Colonic mucosa (tissue), 4 donors: ENCODE data around the gene PTK6. TPM values are rescaled to one million over a fixed set of nuclear protein-coding genes. Genes with fewer than 3 reads are reported as not detected.

ENCODE experiments used
- DNase-seq: peaks from one replicate; pipeline ENCODE4 v3.0.0-alpha.2; 2020
- H3K27ac ChIP-seq: fragments of 200-600 bp; one replicate; pipeline ENCODE4 v1.8.0; 2021
- H3K27me3 ChIP-seq: fragments of 200-600 bp; one replicate; pipeline ENCODE4 v1.8.0; 2021
- H3K36me3 ChIP-seq: fragments of 200-600 bp; one replicate; pipeline ENCODE4 v1.8.0; 2021
- H3K4me1 ChIP-seq: fragments of 200-600 bp; one replicate; pipeline ENCODE4 v1.8.0; 2021; ENCODE audit warnings: mild to moderate bottlenecking
- H3K4me3 ChIP-seq: fragments of 200-600 bp; one replicate; pipeline ENCODE4 v1.8.0; 2021
- H3K9ac ChIP-seq, 2 donors: one replicate each; pipeline ENCODE4 v1.7.0; 2013; ENCODE audit warnings: control low read depth in 2 of 2, low read depth in 2 of 2, low read length in 2 of 2
- H3K9me3 ChIP-seq: fragments of 200-600 bp; one replicate; pipeline ENCODE4 v1.8.0; 2021
- intact Hi-C: fragments of 100-400 bp; cut with DNase I; formaldehyde crosslinking; loops from one replicate; pipeline ENCODE4 v1.14.1; 2022
- total RNA-seq, 2 donors: library from RNA; stranded (reverse); fragmentation: NEBNext Ultra II Directional in 1 of 2; extraction: Animal tissue kit (Norgen Biotek cat#: 25700) in 1 of 2; gene quantifications; one replicate each; pipeline ENCODE4 v1.2.1, GENCODE V29; 2021
- TF ChIP-seq, protein P1 (sequence below): fragments of 200-600 bp; IDR thresholded peaks from one replicate; pipeline ENCODE4 v1.8.0; 2022; ENCODE audit warnings: antibody characterized with exemption, mild to moderate bottlenecking
- donor health status: healthy.
- donor health status: DM: no; HTN: no; CAD: no.
- donor health status: DM: no; HTN: no; CAD: no.

PTK6 gene
- total RNA-seq, 2 donors from 2014 or later: 69.0 to 91.1 TPM

DNA sequence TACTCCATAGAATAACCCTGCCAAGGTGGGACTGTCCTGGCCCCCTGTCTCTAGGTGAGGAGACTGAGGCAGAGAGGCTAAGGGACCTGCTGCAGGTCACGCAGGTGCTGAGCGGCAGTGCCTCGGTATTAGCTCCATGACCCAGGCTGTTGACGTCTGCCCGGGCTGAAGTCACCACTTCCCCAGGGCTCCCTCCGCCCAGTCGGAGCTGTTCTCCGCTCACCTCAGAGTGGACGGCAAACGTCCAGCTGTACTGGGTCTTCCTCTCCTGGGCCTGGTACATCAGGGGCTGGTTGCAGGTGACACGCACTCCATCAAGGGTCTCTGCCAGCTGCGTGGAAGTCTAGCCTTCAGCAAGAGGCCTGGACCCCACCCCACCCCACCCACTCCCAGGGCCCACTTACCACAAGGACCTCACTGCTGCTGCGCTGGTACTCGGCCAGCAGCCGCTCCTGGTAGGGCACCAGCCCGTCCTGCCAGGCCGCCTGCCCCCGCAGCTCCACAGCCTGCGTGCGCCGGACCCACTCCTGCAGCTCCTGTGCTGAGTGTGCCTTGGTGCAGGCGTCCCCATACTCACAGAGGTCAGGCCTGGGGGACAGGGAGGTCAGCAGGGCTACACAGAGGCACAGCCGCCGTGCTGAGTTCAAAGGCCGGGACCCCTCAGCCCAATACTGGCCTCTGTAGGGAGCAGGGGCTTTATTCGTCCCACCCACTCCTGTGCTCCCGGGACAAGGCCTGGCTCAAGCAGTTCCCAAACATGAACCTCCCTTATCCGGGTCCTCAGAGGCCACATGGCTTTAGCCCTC is 33.3 kb upstream of the PTK6 start:
- no peak for DNase-seq
- intact Hi-C loops: no loop called here
- H3K36me3 ChIP-seq: no peaks in the 10 kb centered on the region

DNA sequence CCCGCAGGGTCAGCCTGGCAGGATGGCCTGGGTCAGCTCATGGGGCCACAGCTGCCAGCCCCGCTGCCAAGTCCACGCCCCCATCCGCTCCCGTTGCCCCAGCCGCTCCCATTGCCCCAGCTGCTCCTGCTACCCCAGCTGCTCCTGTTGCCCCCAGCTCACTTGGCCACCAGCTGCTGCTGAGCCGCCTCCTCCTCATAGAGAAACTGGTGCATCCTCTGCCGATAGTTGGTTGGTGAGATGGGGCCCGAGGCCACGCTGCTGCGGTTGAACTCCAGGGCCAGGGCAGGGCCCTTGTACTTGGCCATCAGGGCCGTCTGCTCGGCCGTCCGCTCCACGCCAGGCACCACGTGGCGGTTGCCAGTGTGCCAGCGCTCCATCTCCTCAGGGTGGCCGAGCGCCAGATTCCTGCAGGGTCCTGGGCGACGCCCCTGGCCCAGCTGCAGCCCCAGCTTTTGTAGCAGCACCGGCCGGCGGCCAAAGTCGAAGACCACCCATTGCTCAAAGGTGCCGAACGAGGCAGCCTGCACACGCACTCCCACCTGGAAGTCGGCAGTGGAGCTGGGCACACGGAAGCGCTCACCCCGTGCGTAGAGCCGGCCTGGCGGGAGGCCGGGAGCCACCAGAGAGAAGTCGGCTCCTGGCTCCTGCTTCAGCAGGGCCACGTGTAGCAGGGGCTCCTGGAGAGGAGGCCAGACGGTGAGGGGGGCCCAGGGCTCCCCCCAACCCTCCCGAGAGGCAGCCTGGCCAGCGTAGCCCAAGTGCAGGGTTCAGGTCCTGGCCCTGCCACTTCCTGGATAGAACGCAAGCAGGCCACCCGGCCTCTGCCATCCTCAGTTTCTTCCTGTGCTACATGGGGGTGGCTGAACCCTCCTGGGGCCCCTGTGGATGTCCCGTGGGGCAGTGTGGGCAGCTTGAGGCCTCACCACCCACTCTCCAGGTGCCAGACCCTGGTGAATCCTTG is 32.1 kb upstream of the PTK6 start:
- Histone ChIP-seq H3K36me3 (no peaks in the 10 kb centered on the region), H3K4me3 (no peak overlapping the region), H3K9ac (no peak overlapping the region), H3K9me3 (no peaks in the 10 kb centered on the region), H3K27me3 (no peaks in the 10 kb centered on the region), H3K4me1 (peaks cover 6% of the 10 kb centered on the region), H3K27ac (no peak overlapping the region)
- no peak for DNase-seq
- intact Hi-C loops: no loop called here
- TF ChIP-seq, protein P1, sequence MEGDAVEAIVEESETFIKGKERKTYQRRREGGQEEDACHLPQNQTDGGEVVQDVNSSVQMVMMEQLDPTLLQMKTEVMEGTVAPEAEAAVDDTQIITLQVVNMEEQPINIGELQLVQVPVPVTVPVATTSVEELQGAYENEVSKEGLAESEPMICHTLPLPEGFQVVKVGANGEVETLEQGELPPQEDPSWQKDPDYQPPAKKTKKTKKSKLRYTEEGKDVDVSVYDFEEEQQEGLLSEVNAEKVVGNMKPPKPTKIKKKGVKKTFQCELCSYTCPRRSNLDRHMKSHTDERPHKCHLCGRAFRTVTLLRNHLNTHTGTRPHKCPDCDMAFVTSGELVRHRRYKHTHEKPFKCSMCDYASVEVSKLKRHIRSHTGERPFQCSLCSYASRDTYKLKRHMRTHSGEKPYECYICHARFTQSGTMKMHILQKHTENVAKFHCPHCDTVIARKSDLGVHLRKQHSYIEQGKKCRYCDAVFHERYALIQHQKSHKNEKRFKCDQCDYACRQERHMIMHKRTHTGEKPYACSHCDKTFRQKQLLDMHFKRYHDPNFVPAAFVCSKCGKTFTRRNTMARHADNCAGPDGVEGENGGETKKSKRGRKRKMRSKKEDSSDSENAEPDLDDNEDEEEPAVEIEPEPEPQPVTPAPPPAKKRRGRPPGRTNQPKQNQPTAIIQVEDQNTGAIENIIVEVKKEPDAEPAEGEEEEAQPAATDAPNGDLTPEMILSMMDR: no peak

More for the DNA sequence above, 33.3 kb upstream of the PTK6 start:
- Histone ChIP-seq H3K27ac (no peak overlapping the region), H3K9me3 (no peaks in the 10 kb centered on the region), H3K27me3 (no peaks in the 10 kb centered on the region), H3K4me3 (no peak overlapping the region), H3K9ac (no peak overlapping the region), H3K4me1 (peaks cover 9% of the 10 kb centered on the region)
- TF ChIP-seq, protein P1: no peak

DNA sequence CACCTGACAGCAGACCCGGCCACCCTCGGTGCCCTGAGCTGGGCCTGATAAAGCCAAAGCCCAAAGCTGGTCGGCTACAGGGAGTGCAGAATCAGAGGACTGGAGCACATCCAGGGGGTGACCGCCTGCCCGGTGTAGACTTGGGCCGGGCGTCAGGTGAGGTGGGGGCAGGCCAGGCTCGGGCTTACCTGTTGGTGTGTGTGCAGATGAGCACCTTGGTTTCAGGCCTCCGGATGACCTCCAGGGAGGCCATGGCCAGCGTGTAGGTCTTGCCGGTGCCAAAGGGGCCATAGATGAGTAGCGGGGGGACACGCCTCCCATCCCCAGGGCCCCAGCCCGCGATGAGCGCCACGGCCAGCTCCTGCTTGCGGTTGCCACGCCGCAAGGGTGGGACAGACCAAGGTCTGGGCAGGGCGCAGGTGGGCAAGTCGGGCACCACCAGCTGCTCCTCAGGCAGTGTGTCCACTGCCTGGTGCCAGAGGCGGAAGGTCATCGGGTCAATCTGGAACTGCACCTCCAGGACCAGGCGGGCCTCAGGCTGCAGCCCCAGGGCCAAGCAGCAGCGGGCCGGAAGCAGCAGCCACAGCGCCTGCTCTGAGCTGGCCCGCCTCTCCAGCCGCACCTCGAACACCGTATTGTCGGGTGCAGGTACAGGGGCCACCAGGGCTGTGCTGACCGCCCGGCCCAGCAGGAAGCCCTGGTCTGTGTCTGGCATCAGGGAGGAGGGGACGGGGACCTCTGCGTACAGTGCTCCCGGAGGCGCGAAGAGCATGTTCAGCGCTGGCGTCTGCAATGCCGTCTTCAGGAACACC is 31.2 kb upstream of the PTK6 start:
- Histone ChIP-seq H3K4me1 (peaks cover 5% of the 10 kb centered on the region), H3K36me3 (no peaks in the 10 kb centered on the region), H3K4me3 (no peak overlapping the region), H3K9me3 (no peaks in the 10 kb centered on the region), H3K9ac (peak overlapping the region; percentile 14 to 40), H3K27ac (no peak overlapping the region), H3K27me3 (no peaks in the 10 kb centered on the region)
- TF ChIP-seq, protein P1: no peak
- DNase-seq: no peak
- intact Hi-C loops: no loop called here

DNA sequence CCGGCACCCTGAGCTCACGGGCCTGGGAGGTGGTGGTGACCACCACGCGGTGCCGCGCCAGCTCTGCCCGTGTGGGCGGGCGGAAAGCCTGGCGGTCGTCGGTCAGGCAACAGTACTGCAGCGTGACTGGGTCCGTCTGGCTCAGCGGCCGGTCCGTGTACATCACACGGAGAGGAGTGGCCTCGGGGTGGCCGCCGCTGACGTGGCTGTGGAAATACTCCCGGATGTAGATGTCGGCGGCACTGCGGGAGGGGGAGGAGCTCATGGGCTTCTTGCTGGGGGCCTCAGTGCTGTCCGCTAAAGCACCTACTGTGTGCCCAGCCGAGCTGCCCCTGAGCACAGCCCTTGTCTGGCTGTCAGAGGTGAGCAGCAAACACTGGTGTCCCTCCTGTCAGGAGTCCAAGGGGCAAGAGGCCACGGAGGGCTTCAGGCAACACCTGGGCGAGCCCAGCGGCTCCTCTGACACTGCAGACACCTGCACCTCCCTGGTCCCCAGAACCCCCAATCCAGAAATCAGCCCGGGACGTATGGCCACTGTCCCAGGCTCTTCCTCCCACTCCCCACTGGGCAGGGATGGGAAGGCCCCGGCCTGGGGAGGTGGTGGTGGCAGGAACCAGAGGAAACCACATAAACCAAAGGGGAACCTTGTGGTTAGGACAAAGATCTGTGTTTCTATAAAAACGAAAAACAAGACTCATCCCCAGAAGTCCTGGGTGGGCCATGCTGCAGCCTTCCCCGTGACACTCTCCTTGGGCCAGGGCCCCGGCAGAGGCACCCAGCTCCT is 30.4 kb upstream of the PTK6 start:
- Histone ChIP-seq H3K9ac (peak overlapping the region in 1 of 2 donors; percentile 27), H3K4me3 (no peak overlapping the region), H3K27me3 (no peaks in the 10 kb centered on the region), H3K36me3 (peaks cover 5% of the 10 kb centered on the region), H3K4me1 (no peaks in the 10 kb centered on the region), H3K27ac (no peak overlapping the region), H3K9me3 (no peaks in the 10 kb centered on the region)
- intact Hi-C loops: no loop called here
- TF ChIP-seq, protein P1: no peak
- no peak for DNase-seq
